ENCODE data around the gene GGTLC2.
"Not testable (repeated sequence)": the region's sequence is repeated elsewhere in the genome, so short reads cannot be mapped to it uniquely, and the experiment has no call there.

The GGTLC2 gene

GRCh38 chr22:22638313-22638712 is 6.1 kb upstream of the GGTLC2 start:
- not testable (repeated sequence) for DNase-seq (ENCODE audit: low spot score)

- DNase-seq (ENCODE audit: low spot score), result not testable (repeated sequence)
These were observed 2.2 kb upstream of the GGTLC2 start for GRCh38 chr22:22642255-22642654.

GRCh38 chr22:22645969-22646368 is 1.6 kb downstream of the GGTLC2 start:
- not testable (repeated sequence) for DNase-seq (ENCODE audit: low spot score)

- DNase-seq (ENCODE audit: low spot score), result not testable (repeated sequence)
These were observed 3.5 kb downstream of the GGTLC2 start for GRCh38 chr22:22647952-22648351.

- not testable (repeated sequence) for DNase-seq (ENCODE audit: low spot score)
These were observed 4.6 kb downstream of the GGTLC2 start for GRCh38 chr22:22648863-22649536.

- not testable (repeated sequence) for DNase-seq (ENCODE audit: low spot score)
These were observed 5.3 kb downstream of the GGTLC2 start for GRCh38 chr22:22649761-22650160.

GRCh38 chr22:22650398-22650797 is 6.0 kb downstream of the GGTLC2 start:
- DNase-seq (ENCODE audit: low spot score), result not testable (repeated sequence)

GRCh38 chr22:22650803-22651515 is 6.5 kb downstream of the GGTLC2 start:
- DNase-seq (ENCODE audit: low spot score), result not testable (repeated sequence)

GRCh38 chr22:22651593-22651992 is 7.2 kb downstream of the GGTLC2 start:
- DNase-seq (ENCODE audit: low spot score), result not testable (repeated sequence)

- not testable (repeated sequence) for DNase-seq (ENCODE audit: low spot score)
These were observed 7.7 kb downstream of the GGTLC2 start for GRCh38 chr22:22652102-22652501.

GRCh38 chr22:22652573-22652972 is 8.2 kb downstream of the GGTLC2 start:
- DNase-seq (ENCODE audit: low spot score), result not testable (repeated sequence)

- DNase-seq (ENCODE audit: low spot score), result not testable (repeated sequence)
These were observed 9.4 kb downstream of the GGTLC2 start for GRCh38 chr22:22653677-22654381.

GRCh38 chr22:22655452-22656290 is 11.3 kb downstream of the GGTLC2 start:
- no peak for DNase-seq (ENCODE audit: low spot score)

- DNase-seq (ENCODE audit: low spot score), result no peak
These were observed 13.3 kb downstream of the GGTLC2 start for GRCh38 chr22:22657712-22658111.

GRCh38 chr22:22661275-22661674 is 16.9 kb downstream of the GGTLC2 start:
- no peak for DNase-seq (ENCODE audit: low spot score)

GRCh38 chr22:22662095-22662494 is 17.7 kb downstream of the GGTLC2 start:
- DNase-seq (ENCODE audit: low spot score), result no peak

- DNase-seq (ENCODE audit: low spot score), result no peak
These were observed 19.7 kb downstream of the GGTLC2 start for GRCh38 chr22:22663861-22664800.

GRCh38 chr22:22666307-22667091 is 22.1 kb downstream of the GGTLC2 start:
- no peak for DNase-seq (ENCODE audit: low spot score)

- DNase-seq (ENCODE audit: low spot score), result no peak
These were observed 23.8 kb downstream of the GGTLC2 start for GRCh38 chr22:22667966-22668880.

All from hematopoietic multipotent progenitor cell treated with erythropoietin and hydrocortisone succinate and interleukin-3 and kit ligand, for 17 days (in vitro differentiated cells).